Measurements from ENCODE around the gene GRK5. TPM values are rescaled to one million over a fixed set of nuclear protein-coding genes. Genes with fewer than 3 reads are reported as not detected.

GRK5 gene
- total RNA-seq, 2 donors from 2014 or later = 9.1 to 11.9 TPM

GRCh38 chr10:119443970-119444660 lies 236.7 kb downstream of the GRK5 start:
- no peaks in the 10 kb centered on the region for H3K9me3 Mint-ChIP-seq
- WGBS, 2 experiments (ENCODE audit: insufficient coverage in 1 of 2, insufficient read length in 1 of 2) = 93 to 95% methylated on average over 6 to 12 of the region's 12 CpGs
- Histone ChIP-seq H3K36me3 (ENCODE audit: control insufficient read depth, insufficient read depth, low read length) (no peaks in the 10 kb centered on the region), H3K9me3 (ENCODE audit: control insufficient read depth, low read length) (no peaks in the 10 kb centered on the region), H3K27me3 (ENCODE audit: control insufficient read depth, insufficient read depth, low read length, poor library complexity, severe bottlenecking) (no peaks in the 10 kb centered on the region), H3K9ac (ENCODE audit: extremely low read depth, low read length, poor library complexity, severe bottlenecking) (no peak overlapping the region), H3K4me1 (ENCODE audit: control insufficient read depth, insufficient read depth, low read length) (no peaks in the 10 kb centered on the region), H3K27ac (ENCODE audit: low read depth, low read length) (no peak overlapping the region), H3K4me3 (ENCODE audit: low read length) (no peak overlapping the region)
- no peak overlapping the region for H3K27ac Mint-ChIP-seq
- DNase-seq = no peak
- H3K36me3 Mint-ChIP-seq (ENCODE audit: low read depth) = no peaks in the 10 kb centered on the region
- peaks cover 6% of the 10 kb centered on the region for H3K4me1 Mint-ChIP-seq
- H3K27me3 Mint-ChIP-seq (ENCODE audit: insufficient read depth) = peaks cover 2% of the 10 kb centered on the region
- TF ChIP-seq CTCF (conservative IDR thresholded peaks at IDR 0.05) = no peak
- H3K4me3 Mint-ChIP-seq = no peak overlapping the region

- TF ChIP-seq CTCF (conservative IDR thresholded peaks at IDR 0.05) = no peak
- Mint-ChIP-seq H3K4me3 (no peak overlapping the region), H3K9me3 (no peaks in the 10 kb centered on the region), H3K27ac (no peak overlapping the region), H3K36me3 (ENCODE audit: low read depth) (no peaks in the 10 kb centered on the region), H3K4me1 (peaks cover 6% of the 10 kb centered on the region), H3K27me3 (ENCODE audit: insufficient read depth) (no peaks in the 10 kb centered on the region)
- Histone ChIP-seq H3K4me1 (ENCODE audit: control insufficient read depth, insufficient read depth, low read length) (no peaks in the 10 kb centered on the region), H3K36me3 (ENCODE audit: control insufficient read depth, insufficient read depth, low read length) (no peaks in the 10 kb centered on the region), H3K9ac (ENCODE audit: extremely low read depth, low read length, poor library complexity, severe bottlenecking) (no peak overlapping the region), H3K9me3 (ENCODE audit: control insufficient read depth, low read length) (no peaks in the 10 kb centered on the region), H3K27ac (ENCODE audit: low read depth, low read length) (no peak overlapping the region), H3K4me3 (ENCODE audit: low read length) (no peak overlapping the region), H3K27me3 (ENCODE audit: control insufficient read depth, insufficient read depth, low read length, poor library complexity, severe bottlenecking) (no peaks in the 10 kb centered on the region)
- 81 to 82% methylated on average over 4 to 10 of the region's 10 CpGs for WGBS, 2 experiments (ENCODE audit: insufficient coverage in 1 of 2, insufficient read length in 1 of 2)
- no peak for DNase-seq
These were observed 237.5 kb downstream of the GRK5 start for GRCh38 chr10:119444866-119445265.

DNA sequence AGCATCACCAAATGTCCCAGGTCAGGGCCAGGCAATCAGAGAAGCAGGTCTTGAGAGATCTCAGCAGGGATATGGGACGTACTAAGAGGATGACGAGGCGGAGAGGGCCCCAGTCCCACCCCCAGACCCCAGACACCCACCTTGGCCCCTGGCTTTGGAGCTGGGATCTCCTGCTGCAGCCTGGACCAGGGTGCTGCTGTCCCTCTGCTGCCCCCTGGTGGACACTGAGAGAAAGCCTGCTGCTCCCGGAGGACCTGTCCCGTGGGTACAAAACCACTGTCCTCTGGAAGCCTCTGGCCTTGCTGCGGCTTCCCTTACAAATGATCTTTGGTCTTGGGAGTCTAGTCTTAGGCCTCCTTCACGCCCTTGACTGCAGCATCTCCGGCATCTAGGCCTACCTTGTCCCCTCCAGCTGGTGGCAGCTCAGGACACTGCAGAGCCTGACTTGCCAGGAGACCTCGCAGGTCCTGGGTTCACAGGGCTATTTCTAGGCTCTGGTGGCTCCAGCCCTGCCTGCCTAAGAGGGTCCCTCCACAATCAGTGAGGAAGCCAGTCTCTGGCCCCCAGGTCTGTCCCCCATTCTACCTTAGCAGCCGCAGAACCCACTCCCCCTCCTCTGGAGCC lies 238.1 kb downstream of the GRK5 start:
- H3K27ac ChIP-seq (ENCODE audit: low read depth, low read length) = no peak overlapping the region
- no peaks in the 10 kb centered on the region for H3K9me3 ChIP-seq (ENCODE audit: control insufficient read depth, low read length)
- H3K4me1 ChIP-seq (ENCODE audit: control insufficient read depth, insufficient read depth, low read length) = no peaks in the 10 kb centered on the region
- no peaks in the 10 kb centered on the region for H3K9me3 Mint-ChIP-seq
- peak; percentile 96 for DNase-seq
- no peaks in the 10 kb centered on the region for H3K27me3 ChIP-seq (ENCODE audit: control insufficient read depth, insufficient read depth, low read length, poor library complexity, severe bottlenecking)
- peaks cover 6% of the 10 kb centered on the region for H3K4me1 Mint-ChIP-seq
- H3K36me3 Mint-ChIP-seq (ENCODE audit: low read depth) = no peaks in the 10 kb centered on the region
- H3K9ac ChIP-seq (ENCODE audit: extremely low read depth, low read length, poor library complexity, severe bottlenecking) = no peak overlapping the region
- H3K27ac Mint-ChIP-seq = no peak overlapping the region
- H3K36me3 ChIP-seq (ENCODE audit: control insufficient read depth, insufficient read depth, low read length) = no peaks in the 10 kb centered on the region
- peak; percentile 94 for TF ChIP-seq CTCF (conservative IDR thresholded peaks at IDR 0.05)
- H3K4me3 Mint-ChIP-seq = no peak overlapping the region
- H3K27me3 Mint-ChIP-seq (ENCODE audit: insufficient read depth) = no peaks in the 10 kb centered on the region
- 13 to 35% methylated on average over 5 to 10 of the region's 10 CpGs for WGBS, 2 experiments (ENCODE audit: insufficient coverage in 1 of 2, insufficient read length in 1 of 2)
- no peak overlapping the region for H3K4me3 ChIP-seq (ENCODE audit: low read length)

Data from endodermal cell (in vitro differentiated cells).